HG02852 (cell line): ENCODE results near the gene DGCR2.
"Not testable (repeated sequence)": the region's sequence is repeated elsewhere in the genome, so short reads cannot be mapped to it uniquely, and the experiment has no call there.

Source experiments
- ATAC-seq: cut with Tn5 transposase; IDR thresholded peaks from one replicate; pipeline ENCODE4 v1.9.1; 2021; ENCODE audit warnings: mild to moderate bottlenecking, moderate library complexity; ENCODE audit not compliant: unreplicated experiment

DGCR2 gene

GRCh38 chr22:19044381-19044780, 77.8 kb downstream of the DGCR2 start:
- ATAC-seq, result no peak

- ATAC-seq, result no peak
These were observed 78.8 kb downstream of the DGCR2 start for GRCh38 chr22:19043121-19044085.

GRCh38 chr22:19042285-19043120, 79.7 kb downstream of the DGCR2 start:
- ATAC-seq, result no peak

GRCh38 chr22:19041704-19042074, 80.5 kb downstream of the DGCR2 start:
- no peak for ATAC-seq

GRCh38 chr22:19040888-19041703, 81.1 kb downstream of the DGCR2 start:
- no peak for ATAC-seq

- ATAC-seq, result no peak
These were observed 81.8 kb downstream of the DGCR2 start for GRCh38 chr22:19040391-19040861.

DNA sequence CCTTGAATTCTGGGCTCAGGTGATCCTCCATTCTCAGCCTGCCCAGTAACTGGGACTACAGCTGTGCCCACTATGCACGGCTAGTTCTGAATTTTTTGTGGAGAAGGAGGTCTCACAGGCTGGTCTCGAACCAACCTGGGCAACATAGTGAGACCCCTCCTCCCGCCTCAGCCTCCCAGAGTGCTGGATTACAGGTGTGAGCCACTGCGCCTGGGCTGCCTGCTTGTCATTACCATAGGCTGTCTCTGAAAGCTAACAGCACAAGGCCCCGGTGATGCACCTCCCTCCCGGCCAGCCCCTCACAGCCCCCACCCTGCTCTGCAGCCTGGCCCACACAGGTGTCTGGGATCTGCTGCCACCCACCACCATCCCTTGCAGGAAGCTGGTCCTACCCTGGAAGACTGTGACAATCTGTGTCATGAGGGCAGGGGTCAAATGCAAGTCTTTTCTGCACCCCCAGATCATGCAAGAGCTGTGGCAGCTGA, 82.4 kb downstream of the DGCR2 start:
- ATAC-seq, result no peak

DNA sequence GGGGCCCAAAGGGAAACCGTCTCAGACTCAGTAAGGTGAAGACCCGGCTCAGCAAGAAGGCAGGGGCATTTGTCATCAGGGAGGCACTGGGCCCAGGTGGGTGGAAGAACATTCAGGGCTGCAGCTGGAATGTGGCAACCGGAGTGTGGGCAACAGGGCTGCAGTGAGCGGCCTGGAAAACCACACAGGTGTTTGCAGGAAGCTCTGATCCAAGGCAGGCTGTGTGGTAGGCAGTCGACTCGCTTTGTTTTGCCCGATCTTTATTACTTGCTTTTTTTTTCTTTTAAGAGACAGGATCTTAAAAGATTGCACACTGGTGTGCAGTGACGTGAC, 82.8 kb downstream of the DGCR2 start:
- ATAC-seq, result no peak

DNA sequence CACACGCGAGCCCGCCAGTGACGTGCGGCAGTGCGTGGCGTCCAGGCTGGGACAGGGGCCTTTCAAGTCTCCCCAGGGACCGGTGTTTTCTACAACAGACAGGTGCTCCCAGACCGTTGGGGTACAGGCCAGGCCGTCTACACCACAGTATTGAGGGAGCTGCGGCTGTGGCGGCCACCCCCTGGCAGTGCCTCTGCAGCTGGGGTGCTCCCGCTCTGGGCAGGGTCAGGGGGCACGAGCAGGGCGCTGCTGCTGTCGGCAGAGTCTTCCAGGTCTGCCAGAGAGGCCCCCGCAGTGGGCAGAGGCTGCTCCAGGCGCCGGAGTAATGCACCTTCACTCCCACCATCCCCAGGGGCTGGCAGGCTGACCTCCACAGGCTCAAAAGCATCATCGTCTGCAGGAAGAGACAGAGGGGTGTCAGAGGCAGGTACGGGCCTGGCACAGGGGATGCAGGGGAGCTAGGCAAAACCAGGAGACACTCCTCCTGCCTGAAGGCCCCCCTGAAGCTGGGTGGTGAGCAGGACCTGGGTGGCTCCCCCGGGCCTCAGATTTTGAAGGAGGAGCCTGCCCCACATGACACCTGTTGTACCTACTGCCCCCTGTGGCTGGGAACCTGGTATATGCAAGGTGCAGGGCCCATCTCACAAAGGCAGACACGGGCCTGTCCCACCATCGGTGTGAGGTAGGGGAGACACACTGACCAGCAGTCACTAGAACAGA, 83.3 kb downstream of the DGCR2 start:
- no peak for ATAC-seq

DNA sequence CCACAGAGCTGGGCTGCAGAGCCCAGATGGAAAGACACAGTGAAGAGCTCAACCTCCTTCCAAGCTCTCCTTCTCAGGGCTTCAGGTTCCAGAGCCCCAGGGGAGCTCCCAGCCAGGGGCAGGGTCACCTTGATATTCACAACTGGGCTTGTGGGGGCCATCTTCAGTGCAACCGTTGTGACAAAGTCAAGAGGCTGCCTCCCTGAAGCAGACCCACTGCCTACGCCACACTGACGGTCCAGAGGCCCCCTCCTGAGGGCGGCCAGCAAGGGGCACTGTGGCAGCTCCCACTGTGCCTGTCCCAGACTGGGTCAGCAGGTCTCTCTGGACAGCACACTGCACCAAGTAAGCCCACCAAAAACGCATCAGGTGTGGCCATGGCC, 84.1 kb downstream of the DGCR2 start:
- no peak for ATAC-seq

GRCh38 chr22:19037282-19038163, 84.7 kb downstream of the DGCR2 start:
- ATAC-seq, result no peak

- no peak for ATAC-seq
These were observed 85.5 kb downstream of the DGCR2 start for GRCh38 chr22:19036523-19037273.

GRCh38 chr22:19036229-19036522, 86.0 kb downstream of the DGCR2 start:
- no peak for ATAC-seq

DNA sequence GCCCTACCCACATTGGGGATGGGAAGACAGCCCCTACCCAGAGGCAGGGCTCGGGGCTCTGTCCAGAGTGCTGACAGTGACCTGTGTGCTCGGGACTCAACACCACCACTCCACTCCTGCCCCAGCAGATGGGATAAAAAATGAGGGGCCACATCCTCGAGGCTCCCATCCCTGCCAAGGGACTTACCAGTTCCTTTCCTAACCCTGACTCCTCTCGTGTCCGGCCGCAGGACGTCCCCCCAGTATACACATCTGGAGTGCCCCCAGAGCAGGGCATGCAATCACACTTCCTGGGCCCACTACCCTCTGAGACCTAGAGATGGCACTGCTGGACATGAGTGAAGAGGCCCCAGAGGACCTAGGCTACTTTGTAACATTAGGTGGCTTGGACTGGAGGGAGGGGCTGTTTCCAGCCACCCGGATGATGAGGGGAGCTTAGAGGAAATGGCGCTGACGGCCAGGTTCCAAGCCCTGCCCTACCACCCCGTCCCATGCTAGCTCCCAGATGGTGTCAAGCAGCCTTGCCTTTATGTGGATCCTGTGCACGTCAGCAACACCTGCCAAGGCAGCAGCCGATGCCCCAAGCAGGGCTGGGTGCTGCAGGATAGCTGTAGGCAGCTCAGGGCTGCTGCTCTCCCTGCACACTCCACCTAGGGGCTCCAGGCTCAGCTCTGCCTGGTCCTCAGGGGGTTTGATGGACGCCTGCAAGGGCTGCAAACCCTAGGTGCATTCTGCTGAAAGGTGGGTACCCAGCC, 86.6 kb downstream of the DGCR2 start:
- ATAC-seq, result no peak

GRCh38 chr22:19035126-19035473, 87.1 kb downstream of the DGCR2 start:
- ATAC-seq, result not testable (repeated sequence)

DNA sequence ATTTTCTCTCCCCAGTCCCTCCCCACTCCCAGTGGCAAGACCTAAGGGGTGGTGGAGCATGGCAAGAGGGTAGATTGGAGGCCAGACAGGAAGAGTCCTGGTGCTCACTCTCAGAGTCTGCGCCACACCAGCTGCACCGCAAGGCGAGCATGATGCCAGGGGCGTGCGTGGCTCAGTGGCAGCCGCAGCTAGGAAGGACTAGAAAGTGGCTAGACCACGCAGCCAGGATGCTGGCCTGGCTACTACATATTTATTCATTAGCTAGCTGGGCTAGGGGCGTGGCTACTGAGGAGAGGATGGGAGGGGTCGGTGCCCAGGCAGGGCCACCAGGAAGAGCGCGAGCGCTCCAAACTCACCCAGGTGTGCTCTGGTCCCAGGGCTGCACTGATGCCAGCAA, 87.5 kb downstream of the DGCR2 start:
- not testable (repeated sequence) for ATAC-seq

DNA sequence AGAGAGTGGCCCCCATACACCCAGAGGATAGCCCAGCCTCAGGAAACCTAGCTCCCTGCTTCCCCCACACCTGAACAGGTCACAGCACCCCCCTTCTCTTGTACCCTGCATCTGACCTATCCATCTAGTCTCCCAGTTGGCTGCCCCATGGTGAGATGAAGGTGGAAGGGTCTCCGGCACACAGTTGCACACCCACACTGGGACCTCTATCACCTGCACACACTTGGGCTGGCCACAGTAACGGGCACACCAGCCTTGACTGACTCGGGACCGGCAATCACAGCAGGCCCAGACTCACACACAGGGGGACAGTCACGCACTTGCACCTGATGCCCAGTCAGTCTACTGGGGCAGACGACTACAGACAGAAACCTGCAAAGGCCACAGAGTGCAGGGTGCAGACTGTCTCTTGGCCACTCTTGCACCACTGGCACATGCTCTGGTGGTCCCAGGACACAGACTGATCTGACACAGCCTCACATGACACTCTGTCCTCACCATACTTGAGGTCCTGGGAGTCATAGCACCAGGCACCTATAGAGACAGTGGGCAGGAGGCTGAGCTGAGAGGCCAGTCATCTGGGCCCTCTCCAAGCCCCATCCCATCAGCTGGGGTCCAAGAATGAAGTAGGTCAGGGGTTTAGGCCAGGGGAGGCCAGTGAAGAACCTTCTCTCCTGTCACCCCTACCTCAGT, 88.0 kb downstream of the DGCR2 start:
- ATAC-seq, result not testable (repeated sequence)

DNA sequence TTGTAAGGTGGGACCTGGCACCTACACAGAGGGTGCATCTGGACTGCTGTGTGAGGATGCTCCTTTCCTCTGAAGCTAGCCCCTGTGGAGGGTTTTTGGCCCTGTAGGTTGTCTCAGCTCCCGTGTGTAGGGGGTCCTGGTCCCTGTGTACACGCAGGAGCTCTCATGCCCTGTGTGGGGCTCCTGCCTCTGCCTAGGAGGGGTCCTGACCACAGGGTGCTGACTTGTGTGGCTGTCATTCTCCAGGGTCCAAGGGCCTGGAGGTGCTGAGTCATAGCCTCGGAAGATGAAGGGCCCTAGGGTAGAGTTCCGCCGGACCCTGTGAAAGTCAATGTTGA, 88.7 kb downstream of the DGCR2 start:
- ATAC-seq, result not testable (repeated sequence)
